NCI-H2227 (cell line): Measurements from ENCODE around the gene MAPK8.

Experiments
- DNase-seq: peaks from one replicate; lab custom pipeline; 2025; ENCODE audit not compliant: unreplicated experiment; lab: John Stamatoyannopoulos, UW

MAPK8 gene

DNA sequence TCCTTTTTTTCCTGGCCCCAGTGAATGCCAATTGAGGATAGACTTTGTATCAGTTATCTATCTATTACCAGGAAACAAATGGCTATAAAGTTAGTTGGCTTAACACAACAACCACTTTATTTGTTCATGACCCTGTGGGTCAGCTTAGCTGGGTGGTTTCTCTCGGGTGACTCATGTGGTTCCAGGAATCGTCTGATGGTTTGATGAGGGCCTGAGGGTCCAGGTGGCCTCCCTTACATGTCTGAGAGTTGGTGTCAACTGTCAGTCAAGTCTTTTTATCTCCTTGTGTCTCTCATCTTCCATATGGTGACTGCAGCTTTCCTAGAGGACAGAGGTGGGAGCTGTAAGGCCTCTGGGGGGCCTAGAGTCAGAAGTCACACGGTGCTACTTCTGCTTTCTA lies 15.3 kb upstream of the MAPK8 start:
- DNase-seq: no peak

DNA sequence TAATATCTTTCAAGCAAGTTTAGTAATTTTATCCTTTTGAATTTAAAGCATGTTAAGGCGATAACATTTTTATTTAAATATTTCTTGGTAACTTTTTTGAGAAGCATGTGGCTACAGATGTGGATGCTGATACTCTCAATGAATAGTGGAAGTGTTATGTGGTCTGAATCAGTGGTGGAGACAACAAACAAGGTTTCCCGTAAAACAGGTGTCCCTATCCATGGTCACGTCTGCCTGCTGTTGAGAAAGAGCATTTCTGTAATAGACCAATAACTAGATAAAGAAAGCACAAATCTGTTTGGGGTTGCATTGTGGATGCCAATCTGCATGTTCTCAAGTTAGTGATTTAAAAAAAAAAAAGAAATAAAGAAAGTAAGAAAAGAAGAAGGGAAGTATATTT lies 13.9 kb upstream of the MAPK8 start:
- DNase-seq: no peak

DNA sequence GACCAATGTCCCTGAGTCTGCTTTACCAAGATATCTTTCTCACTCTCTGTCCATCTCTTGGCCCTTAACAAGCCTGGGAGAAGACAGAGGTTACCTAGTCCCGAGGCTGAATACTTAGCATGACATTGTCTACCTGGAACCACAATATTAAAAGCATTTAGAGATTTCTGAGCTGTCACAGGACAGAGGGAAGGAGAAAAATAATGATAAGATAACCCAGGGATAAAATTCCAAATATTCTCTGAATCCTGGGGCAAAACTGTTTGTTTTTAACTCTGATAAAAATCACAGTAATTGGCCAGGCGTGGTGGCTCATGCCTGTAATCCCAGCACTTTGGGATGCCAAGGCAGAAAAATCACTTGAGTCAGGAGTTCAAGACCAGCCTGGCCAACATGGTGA lies 12.0 kb upstream of the MAPK8 start:
- DNase-seq: no peak

DNA sequence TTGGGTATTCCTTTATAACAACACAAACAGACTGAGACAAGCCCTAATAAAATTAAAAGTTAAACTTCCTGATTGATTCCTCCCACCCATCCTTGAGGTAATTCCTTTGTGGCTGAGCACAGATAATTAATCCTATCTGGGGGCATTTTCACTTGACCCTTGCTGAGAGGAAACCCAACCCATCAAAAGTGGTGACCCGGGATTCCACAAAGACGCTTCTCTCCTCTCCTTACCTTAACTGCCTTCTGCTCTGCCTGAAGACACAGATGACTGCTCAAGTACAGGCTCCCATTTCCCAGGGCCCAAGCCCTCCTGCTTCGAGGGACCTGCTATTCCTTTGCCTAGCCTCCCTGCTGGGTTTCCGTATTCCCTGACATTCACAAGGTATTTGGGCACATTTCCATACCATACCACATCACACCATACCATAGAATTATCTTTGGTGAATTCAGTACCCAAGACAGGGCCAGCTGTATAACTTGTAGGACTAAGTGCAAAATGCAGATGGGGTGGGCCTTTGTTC lies 9.8 kb upstream of the MAPK8 start:
- DNase-seq: no peak

DNA sequence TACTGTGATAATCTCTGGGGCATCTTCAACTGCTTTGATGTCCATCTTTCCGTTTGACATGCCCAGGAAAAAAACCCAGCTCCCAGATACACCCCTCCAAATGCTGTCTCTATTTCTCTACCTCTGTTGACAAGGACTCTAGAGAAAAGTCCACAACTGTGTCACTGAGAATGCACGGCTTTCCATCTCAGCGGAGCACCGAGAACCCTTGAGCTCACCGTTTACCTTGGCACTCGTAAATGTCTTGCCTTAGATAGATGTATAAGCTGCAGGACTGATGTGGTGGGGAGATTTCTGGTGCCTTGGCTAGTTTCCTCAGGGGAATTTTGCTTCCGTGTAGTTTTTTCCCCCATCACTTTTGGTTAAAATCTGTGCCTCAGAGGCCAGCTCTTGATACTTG lies 7.4 kb upstream of the MAPK8 start:
- DNase-seq: no peak

- DNase-seq: no peak
Measured at GRCh38 chr10:48299692-48300091, 6.8 kb upstream of the MAPK8 start.

- no peak for DNase-seq
Measured at GRCh38 chr10:48300556-48300955, 5.9 kb upstream of the MAPK8 start.

DNA sequence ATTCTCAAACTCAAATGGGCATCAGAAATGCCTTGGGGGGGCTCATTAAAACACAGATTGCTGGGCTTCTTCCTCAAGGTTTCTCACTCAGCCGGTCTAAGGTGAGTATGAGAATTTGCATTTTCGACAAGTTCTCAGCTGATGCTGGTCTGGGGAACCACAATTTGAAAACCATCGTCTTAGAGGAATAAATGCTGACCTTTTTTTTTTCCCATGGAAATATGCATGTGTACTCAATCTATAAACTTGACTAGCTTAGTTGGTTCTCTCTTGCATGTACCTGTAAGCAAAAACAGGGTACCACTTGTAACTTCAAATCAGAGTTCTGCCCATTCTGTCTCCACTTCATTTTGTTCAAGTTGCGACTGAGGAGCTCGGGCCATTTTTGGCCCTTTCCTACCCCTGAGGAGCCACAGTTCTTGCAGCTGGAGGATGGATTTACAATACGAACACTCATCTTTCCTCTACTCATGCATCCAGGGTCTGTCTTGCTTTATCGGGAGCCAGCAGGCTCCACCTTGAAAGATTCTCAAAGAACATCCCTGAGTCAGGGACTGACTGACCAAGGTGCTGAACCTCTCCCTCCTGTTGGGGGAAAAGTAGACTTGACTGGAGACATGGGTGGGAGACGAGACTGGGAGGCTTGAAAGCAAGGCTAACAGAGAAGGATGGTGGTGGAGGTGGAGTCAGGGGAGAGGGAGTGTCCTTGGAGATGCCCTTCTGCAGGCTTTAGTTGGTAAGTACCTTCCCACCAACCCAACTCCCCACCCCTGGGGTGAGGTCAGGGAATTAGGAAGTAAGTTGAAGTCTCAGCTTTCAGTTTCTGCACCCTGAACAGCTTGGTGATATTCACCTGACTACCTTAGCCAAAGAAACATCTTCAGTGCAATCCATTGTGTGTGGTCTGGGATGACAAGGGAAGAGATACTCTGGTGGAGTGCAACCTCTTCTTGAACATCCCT lies 3.7 kb upstream of the MAPK8 start:
- DNase-seq: no peak

DNA sequence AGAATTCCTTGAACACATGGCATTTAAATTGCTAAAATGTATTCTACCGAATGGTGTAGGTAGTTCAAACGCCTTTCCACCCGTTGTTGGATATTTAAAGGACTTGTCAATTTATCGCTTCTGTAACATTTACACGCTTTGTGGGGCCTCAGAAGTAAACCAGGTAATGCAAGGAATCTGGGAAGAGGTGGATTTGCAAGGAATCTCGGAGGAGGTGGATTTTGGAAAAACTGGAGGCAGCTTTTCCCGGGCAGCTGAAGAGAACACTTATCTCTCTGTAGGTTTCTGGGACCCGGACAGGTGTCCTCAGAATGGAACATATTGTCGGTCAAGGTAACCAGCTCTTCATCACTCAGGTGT lies 592 bp upstream of the MAPK8 start:
- DNase-seq: no peak

GRCh38 chr10:48306870-48307710 lies 613 bp downstream of the MAPK8 start:
- DNase-seq: peak; percentile 80

- DNase-seq: peak; percentile 43
Measured at GRCh38 chr10:48307711-48308018, 1.2 kb downstream of the MAPK8 start.

GRCh38 chr10:48309711-48310226 lies 3.3 kb downstream of the MAPK8 start:
- DNase-seq: no peak

- DNase-seq: no peak
Measured at GRCh38 chr10:48314107-48314506, 7.6 kb downstream of the MAPK8 start.

DNA sequence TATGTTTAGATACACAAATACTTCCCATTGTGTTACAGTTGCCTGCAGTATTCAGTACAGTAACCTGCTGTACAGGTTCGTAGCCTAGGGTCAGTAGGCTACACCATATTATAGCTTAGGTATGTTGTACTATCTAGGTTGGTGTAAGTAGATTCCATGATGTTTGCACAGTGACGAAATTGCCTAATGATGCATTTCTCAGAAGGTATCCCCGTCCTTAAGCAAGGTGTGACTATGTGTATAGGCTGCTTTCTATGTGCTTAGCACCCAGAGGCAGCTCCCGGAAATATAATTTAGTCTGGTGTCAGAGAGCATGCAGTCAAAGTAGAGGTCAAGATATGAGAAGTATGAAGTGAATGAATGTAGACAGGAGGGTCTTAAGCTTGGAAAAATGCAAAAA lies 9.8 kb downstream of the MAPK8 start:
- DNase-seq: no peak

GRCh38 chr10:48317321-48317990 lies 11.0 kb downstream of the MAPK8 start:
- no peak for DNase-seq

GRCh38 chr10:48322017-48322416 lies 15.5 kb downstream of the MAPK8 start:
- no peak for DNase-seq

- no peak for DNase-seq
Measured at GRCh38 chr10:48324580-48324979, 18.1 kb downstream of the MAPK8 start.

DNA sequence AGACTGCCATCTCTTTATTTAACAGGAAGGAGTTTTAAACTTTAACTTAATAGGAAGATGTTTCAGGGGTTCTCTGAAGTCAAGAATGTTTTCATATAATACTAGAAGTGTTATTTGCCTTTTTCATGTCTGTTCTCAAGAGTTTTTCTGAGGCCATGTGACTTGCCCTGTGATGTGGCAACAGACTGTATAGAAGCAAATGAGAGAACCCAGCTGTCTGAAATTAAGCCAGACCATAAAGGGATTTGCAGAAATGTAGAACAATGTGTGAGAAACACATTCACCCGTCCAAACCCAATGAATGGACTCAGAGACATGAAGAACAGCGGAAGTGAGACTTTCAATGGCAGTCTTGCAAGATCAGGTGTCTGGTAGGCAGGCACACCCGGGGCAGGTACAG lies 23.8 kb downstream of the MAPK8 start:
- DNase-seq: no peak

DNA sequence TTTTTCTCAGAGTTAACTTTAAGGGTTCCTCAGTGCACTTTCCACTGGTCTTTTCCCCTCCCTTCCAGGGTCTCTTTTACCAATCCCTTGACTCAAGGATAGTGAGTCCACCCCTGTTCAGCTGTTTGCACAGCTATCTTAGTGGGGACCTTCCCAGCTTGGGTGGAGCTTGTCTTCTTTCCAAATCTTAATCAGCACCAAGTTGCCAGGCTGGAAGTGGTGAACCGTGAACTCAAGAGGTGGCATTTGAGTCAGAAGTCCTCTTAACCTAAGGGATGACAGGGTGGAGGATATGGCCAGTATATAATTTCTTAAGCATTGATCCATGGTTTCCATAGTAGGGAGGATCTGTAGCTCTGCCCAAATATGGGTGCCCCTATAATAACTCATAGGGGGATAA lies 25.0 kb downstream of the MAPK8 start:
- no peak for DNase-seq

DNA sequence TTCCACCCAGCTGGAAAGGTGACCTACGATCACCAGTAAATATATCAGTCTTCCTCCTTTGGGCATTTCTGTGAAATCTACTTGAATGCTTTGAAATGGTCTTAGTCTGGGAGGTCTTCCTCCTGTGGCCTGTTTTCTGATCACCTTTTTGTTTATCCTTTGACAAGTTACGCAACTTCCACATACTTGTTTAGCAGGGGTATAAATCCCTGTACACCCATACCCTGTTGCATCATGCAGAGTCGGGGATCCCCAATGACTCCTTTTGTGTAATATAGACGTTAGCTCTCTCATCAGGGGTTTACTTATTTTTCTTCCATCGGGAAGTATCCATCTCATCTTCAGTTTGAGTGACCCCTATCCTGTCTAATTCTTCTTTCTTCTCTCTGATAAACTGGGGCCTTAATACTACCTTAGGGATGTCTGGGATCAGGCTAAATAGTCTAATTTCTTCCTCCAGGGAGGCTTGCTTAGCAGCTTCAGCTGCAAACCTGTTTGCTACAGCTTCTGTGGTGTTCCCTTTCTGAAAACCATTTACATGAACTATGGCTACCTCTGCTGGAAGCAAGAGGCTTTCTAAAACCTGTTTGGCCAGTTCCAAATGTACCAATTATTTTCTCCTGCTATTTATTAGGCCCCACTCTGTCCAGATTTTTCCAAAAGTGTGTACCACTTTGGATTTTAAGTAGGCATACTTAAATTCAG lies 25.8 kb downstream of the MAPK8 start:
- no peak for DNase-seq

- DNase-seq: peak; percentile 74
Measured at GRCh38 chr10:48332871-48333216, 26.4 kb downstream of the MAPK8 start.
